SK-N-MC (cell line): ENCODE data around the gene CMIP.

Experiments used
- EZH2 ChIP-seq: fragments of 200-600 bp; sonication (generic); IDR thresholded peaks from one replicate; pipeline ENCODE4 v1.6.1; 2017; ENCODE audit warnings: antibody characterized with exemption
- FOXP2 ChIP-seq: optimal IDR thresholded peaks from 2 replicates; pipeline ENCODE3; 2011; ENCODE audit warnings: mild to moderate bottlenecking, moderate library complexity; ENCODE audit not compliant: insufficient read depth; ENCODE audit errors: extremely low read length, control extremely low read depth
- POLR2AphosphoS5 ChIP-seq: IDR thresholded peaks from 2 replicates; pipeline ENCODE4 v1.6.1; 2012; ENCODE audit warnings: mild to moderate bottlenecking, low read depth, low read length, borderline replicate concordance

DNA sequence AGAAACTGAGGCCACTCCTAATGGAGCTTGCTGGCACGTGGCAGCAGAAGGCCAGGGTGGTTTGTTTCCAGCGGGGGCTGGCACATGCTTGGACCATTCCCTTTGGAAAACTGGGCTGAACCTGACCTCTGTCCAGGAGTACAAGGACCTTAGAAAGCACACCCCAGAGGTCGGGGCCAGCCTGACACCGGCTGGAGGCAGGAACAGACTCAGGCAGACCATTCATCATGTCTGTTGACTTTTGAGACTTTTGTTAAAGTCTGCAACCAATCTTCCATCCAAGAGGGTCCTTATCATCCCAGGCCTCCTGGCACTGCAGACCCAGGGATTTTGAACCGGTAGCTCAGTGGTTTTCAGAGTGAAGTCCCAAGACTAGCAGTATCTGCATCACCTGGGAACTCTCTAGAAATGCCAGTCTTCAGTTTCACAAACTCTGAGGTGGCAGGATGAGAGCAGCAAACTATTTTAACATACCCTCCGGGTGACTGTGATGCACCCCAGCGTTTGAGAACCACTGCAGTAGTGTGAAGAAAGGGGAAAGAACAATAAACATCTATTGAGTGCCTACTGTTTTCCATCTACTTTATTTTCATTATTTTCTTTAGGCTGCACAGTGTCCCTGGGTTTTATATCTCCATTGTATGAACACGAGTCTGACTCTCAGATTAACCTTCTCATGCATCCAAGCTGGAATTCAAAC lies 189.2 kb downstream of the CMIP start:
- TF ChIP-seq POLR2AphosphoS5 (no peak), EZH2 (no peak), FOXP2 (no peak)
